GM10248 (cell line): ENCODE results near the gene FRMD4B.

ENCODE experiments used
- CTCF ChIA-PET: fragments of 300-600 bp; sonication (Branson Sonifier 250); formaldehyde crosslinking; extraction: SDS; loops from one replicate; lab custom pipeline; 2021; ENCODE audit warnings: antibody characterized with exemption; lab: Yijun Ruan, JAX
- POLR2A ChIA-PET: fragments of 350-650 bp; sonication (Branson Sonifier 250); formaldehyde crosslinking; extraction: SDS; loops from one replicate; lab custom pipeline; 2020; ENCODE audit warnings: antibody characterized with exemption; lab: Yijun Ruan, JAX
- DNase-seq: peaks from one replicate; pipeline ENCODE4 v3.0.0; 2012; ENCODE audit errors: extremely low spot score
- TF ChIP-seq, protein P1 (sequence below): IDR thresholded peaks from 2 replicates; pipeline ENCODE4 v1.5.1; 2012; ENCODE audit warnings: mild to moderate bottlenecking, low read depth; ENCODE audit errors: extremely low read depth, missing control alignments, control extremely low read depth

FRMD4B gene

GRCh38 chr3:69197455-69197854 lies 188.4 kb downstream of the FRMD4B start:
- ChIA-PET POLR2A (no interaction called here), CTCF (no interaction called here)
- TF ChIP-seq, protein P1, sequence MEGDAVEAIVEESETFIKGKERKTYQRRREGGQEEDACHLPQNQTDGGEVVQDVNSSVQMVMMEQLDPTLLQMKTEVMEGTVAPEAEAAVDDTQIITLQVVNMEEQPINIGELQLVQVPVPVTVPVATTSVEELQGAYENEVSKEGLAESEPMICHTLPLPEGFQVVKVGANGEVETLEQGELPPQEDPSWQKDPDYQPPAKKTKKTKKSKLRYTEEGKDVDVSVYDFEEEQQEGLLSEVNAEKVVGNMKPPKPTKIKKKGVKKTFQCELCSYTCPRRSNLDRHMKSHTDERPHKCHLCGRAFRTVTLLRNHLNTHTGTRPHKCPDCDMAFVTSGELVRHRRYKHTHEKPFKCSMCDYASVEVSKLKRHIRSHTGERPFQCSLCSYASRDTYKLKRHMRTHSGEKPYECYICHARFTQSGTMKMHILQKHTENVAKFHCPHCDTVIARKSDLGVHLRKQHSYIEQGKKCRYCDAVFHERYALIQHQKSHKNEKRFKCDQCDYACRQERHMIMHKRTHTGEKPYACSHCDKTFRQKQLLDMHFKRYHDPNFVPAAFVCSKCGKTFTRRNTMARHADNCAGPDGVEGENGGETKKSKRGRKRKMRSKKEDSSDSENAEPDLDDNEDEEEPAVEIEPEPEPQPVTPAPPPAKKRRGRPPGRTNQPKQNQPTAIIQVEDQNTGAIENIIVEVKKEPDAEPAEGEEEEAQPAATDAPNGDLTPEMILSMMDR, result no peak
- DNase-seq, result no peak

- CTCF ChIA-PET, result no interaction called here
Measured at GRCh38 chr3:69196876-69197275, 189.0 kb downstream of the FRMD4B start.

GRCh38 chr3:69194431-69195165 lies 191.3 kb downstream of the FRMD4B start:
- POLR2A ChIA-PET, result no interaction called here
- DNase-seq, result no peak
- CTCF ChIA-PET, result interaction anchor here (1.0 to 2.0 kb wide), 3 partner anchors 10 to 111 kb away, joined by 3 to 5 read pairs (median 3); no protein-coding TSS in a partner anchor
- TF ChIP-seq, protein P1, result no peak

More at GRCh38 chr3:69196876-69197275, 189.0 kb downstream of the FRMD4B start:
- POLR2A ChIA-PET, result no interaction called here
- DNase-seq, result no peak
- TF ChIP-seq, protein P1, result no peak

DNA sequence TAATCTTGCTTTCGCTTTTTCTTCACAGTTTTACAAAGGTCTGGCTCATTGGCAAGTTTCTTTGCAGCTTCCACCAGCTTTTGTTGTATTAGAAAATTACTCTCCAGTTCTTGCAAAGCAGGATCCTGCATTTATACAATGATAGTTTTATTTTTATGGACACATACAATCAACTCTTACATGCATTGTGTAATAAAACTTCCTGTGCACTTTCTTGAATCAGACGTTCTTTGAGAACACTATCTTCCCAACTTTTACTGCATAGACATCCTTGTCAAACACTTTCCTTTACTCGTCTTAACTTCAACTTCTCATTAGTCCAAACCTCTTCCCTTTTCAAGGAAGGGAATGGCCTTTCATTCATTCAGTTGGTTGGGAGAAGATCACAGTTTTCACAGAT lies 192.1 kb downstream of the FRMD4B start:
- CTCF ChIA-PET, result interaction anchor here (0.9 to 2.0 kb wide), 4 partner anchors 9 to 112 kb away, joined by 3 to 5 read pairs (median 3); no protein-coding TSS in a partner anchor
- no peak for DNase-seq
- TF ChIP-seq, protein P1, result no peak
- POLR2A ChIA-PET, result no interaction called here

DNA sequence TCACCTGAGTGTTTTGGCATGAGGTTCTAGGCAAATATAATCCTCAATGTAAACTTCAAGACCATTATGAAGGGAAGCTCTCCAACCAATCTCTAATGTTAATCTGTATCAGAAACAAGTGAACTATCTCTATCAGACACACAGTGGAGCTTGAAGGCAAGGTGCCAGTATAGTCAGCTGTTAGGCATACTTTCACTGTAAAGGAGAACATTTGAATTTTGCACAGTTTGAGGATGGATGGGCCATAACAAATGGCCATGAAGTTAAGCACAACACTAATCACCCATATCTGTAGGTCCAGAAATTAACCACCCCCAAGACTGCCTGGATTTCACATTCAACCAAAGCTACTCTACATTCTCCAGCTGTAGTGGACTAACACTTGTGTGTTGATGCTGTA lies 194.4 kb downstream of the FRMD4B start:
- TF ChIP-seq, protein P1, result no peak
- CTCF ChIA-PET, result interaction anchor here (1.3 to 1.5 kb wide), 3 partner anchors 10 to 115 kb away, joined by 3 to 4 read pairs (median 3); no protein-coding TSS in a partner anchor
- no peak for DNase-seq
- POLR2A ChIA-PET, result interaction anchor here (0.6 kb wide), 1 partner anchor 19 kb away, joined by 3 read pairs; no protein-coding TSS in a partner anchor

DNA sequence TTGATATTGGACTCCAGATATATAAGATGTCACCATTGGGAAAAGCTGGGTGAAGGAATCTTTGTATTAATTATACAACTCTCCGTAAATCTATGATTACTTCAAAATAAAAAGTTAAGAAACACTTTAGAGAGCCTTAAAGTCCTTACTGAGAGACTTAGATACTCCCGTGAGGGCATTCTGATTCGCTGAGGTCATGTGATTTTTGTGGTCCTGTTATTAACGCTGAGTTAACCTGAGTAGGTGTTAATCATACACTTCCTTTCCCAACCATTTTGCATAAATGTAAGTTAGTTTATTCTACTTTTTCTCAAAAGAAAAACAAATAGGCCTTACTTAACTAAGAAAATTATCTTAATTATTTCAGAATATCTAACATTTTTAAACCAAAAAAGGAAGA lies 196.4 kb downstream of the FRMD4B start:
- ChIA-PET CTCF (interaction anchor here (0.7 kb wide), 1 partner anchor 10 kb away, joined by 3 read pairs; no protein-coding TSS in a partner anchor), POLR2A (no interaction called here)
- TF ChIP-seq, protein P1, result no peak
- DNase-seq, result no peak
